Stimulated activated CD4-positive, alpha-beta T cell treated with anti-CD3 and anti-CD28 coated beads, Interleukin-12 subunit alpha, Interleukin-12 subunit beta, amount 100 ng/mL, for 24 hours (primary cell): ENCODE measurements around the gene GRIA4.
"Not testable (repeated sequence)": the region's sequence is repeated elsewhere in the genome, so short reads cannot be mapped to it uniquely, and the experiment has no call there.

ENCODE experiments used
- DNase-seq, 2 experiments: peaks; one replicate each; pipeline ENCODE4 v3.0.0-alpha.2; 2020; ENCODE audit warnings: low read depth in 2 of 2

Gene GRIA4

DNA sequence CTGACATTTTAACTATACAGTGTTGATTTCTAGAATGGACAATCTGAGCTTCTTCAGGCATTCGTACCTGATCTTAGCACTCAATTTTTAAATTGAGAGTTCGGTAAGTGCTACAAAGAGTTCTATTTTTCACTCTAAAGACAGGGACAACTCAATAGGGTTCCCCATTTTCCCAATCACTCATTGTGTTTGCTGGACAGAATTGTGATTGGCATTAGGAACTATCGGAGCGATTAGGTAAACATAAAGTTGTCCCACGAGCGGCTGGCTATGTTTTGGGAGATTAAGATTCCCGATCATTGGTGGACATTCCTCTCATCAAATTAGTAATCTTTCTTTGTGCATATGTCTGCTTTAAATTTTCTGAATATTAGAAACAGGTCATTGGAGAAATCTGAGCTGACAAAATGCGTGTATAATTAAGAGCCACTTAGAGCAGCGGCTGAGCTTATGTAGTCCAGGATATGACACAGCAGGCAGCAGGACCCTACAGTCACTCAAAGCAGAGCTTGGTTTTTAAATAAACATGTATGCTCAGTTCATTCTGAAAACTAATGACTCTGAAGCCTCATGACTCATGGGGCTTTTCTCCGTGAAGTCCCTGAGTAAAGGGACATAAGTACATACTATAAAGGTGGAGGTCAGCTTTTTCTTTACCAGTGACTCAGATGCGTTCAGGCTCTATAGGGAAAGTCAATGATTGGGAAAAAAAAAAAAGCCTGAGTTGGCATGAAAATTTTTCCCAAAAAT is 109.4 kb downstream of the GRIA4 start:
- no peak for DNase-seq

DNA sequence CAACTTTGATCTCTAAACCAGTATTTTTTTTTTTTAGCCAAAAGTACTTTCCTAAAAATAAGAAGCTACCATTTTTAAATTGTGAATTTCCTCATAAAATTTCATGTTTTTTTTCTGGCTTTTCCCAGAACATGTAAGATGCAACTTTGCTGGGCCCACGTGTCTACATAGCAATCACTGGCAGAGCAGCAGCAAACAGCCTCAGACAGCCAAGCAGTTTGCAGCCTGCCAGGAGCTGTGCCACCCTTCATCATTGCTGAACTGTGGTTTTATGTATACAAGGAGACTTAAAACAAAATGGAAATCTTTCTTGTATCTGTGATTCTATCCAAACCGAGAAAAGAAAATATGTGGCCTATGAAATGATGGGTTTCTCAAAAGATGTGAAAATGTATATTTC is 110.2 kb downstream of the GRIA4 start:
- DNase-seq = no peak

DNA sequence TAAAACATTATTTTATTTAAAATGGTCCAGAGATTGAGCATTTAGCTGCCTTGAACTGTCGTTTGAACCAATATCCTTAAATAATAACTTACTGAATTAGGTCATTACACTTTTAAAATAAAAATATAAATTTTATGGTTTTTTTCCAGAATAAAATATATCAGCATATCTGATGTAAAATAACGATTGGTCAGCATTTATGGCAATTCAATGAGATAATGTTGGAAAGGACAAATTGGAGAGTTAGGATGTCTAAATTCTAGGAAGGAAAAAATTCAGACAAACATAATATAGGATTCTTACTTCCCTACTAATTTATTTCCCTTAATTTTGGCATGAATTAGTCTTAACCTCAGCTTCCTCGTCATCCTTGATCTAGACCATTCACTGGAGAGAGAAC is 113.4 kb downstream of the GRIA4 start:
- DNase-seq = no peak

DNA sequence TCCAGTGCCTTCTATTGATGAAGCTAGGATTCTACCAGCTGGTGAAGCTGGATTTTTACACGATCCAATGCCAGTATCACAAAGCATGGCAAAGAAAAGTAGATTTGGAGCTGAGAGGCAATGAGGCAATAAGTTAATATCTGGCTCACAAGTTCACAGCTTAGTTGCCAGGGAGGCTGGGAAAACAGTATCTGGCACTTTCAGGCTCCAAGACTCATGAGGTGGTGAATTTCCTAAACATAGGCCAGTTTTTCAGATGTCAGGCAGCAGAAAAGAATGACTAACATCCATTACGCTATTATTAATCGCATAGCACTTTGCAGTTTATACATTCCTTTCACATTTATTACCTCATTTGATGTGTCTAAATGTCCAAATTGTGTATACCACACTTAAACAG is 122.7 kb downstream of the GRIA4 start:
- DNase-seq = no peak

DNA sequence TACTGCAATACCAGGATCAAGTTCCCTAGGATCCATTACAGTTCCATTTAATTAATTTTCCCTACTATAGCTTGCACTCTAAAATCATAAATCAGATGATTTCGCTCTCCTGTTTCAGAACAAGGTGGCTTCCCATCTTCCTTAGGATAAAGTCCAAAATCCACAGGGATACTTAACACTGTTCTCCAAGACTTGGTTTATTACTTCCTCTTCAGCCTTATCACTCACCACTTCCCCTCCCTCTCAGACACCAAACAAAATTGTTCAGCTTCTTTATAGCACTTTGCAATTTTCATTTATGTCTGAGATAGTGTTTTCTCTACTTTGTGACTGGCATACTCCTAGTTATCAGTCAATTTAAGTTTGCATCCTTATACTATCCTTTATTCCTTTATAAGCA is 124.6 kb downstream of the GRIA4 start:
- DNase-seq = no peak

DNA sequence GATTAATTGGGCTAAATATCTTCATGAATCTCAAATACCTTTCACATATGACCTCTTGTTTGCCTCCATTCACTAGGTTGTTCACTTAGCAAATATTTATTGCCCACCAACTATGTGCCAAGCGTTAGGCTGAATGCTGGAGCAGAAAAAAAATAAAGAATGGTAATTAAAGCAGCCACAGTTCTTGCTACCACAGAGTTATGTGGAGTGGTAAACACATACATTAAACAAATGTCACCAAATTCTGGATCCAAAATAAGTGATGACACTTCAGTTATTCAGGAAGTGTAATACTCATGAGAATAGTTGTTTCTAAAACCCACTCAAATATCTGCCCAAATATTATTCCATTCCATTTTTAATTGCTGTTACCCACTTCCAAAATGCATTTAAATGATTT is 128.4 kb downstream of the GRIA4 start:
- no peak for DNase-seq

DNA sequence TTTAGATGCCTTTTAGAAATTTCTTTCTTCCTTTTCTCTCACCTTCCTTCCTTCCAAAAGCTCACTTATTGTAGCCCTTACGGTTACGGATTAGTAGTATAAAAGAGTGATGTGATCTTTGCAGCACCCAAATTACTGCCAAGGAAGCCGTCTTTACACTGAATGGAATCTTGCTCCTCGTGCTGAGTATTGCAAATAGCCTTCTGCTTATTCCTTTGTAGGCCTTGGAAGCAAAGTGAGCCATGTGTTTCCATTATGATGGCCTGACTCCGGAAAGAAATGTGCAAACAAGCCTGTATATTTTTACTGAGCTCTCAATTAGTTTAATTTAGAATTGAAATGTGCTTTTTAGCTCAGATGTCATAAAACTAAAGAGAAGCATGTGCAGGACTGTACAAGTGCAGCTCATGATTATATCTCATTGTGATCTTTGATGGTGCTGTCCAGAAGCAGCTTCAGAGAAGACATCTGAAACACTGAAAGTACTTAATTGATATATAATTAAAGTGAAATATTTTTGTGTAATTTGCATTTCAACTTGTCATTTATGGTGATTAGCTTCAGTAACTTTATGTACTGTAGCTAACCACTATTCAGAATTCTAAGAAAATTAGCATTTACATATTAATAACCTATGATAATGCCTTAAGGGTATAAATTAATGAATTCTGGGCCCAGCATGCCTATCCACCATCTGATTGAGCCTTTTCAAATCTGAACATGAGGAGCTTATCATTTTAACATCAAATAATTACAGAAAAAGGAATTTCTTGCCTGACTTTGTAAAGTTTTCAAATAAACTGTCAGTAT is 129.3 kb downstream of the GRIA4 start:
- DNase-seq = no peak

DNA sequence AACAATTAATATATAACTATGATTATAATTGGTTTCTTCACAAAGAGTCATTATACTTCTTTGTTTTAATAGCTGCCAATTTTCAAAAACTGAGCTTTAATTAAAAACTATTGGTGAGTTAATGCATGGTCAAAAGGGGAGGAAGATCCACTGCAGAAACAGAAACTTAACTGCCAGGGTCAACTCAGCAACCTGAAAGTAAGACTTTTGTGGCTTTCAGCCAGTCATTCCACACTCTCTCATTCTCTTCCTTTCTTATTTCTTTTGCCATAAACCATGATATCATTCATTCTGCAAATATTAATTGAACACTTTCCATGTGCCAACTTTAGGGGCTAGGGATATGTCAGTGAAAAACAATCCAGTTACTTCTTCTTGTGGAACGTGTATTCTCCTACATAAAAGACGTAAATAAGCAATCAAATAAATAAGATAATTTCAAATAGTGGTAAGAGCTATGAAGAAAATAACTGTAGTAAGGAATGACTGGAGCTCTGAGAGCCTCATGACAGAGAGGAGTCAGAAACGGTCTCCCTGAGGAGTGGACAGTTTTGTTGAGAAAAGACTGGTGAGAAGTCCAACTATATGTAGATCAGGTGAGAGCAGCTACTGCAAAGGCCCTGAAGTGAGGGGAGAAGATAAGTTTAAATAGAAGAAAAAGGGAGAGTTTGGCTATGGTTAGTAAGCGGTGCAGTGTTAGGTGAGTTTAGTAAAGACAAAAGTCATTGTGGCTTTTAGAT is 130.5 kb downstream of the GRIA4 start:
- no peak for DNase-seq

DNA sequence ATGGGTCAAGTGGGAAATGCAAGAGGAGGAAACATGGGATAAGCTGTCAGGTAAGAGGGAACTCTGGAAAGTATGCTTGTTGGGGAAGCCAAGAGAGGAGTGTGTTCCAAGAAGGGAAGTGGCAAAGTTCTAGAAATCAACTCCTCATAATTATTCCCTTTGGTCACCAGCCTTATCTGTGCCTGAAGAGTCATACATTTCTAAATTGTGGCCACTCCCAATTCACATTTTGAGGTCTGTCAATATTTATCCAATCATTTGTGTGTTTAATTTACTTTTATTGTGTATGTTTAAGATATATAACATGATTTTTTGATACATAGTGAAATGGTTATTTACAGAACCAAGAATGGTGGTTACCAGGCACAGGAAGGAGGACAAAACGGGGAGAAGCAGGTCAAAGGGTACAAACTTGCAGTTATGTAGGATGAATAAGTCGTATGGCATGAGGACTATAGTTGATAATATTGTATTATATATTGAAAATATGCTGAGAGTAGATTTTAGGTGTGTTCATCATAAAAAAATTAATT is 131.7 kb downstream of the GRIA4 start:
- DNase-seq = no peak

DNA sequence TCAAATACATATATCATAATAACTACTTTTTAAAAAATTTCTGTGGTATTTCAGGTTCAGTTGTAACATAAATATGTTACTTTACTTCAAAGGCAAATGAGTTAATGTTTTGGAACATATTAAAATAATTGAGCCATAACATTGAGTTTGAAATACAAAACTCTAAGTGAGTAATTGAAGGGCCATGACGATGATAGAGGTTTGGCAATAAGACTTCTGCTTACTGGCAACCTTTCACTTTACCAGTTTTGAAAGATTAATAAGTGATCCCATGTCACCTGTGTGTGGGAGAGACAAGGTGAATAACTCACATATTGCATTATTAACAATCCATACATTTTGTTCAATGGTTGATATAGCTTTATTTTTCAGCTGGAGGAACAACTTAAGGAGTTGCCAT is 144.4 kb downstream of the GRIA4 start:
- DNase-seq = no peak

DNA sequence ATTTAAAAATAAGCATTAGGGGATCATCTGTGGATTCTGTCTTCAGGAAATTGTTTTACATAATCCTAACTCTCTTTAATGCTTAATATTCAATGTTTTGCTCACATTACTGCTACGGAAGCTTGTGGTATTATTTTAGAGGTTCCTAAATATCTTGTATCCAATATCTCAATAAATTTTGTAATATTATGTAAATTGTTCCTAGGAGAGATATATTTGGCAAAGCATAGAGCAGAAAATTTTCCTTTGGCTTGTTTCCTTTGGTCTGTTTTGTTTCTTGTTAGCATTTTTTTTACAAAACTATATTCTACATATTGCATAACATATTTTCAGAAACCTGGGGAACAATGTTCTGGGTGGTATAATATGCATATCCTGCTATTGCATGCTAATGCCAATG is 144.8 kb downstream of the GRIA4 start:
- DNase-seq = no peak

DNA sequence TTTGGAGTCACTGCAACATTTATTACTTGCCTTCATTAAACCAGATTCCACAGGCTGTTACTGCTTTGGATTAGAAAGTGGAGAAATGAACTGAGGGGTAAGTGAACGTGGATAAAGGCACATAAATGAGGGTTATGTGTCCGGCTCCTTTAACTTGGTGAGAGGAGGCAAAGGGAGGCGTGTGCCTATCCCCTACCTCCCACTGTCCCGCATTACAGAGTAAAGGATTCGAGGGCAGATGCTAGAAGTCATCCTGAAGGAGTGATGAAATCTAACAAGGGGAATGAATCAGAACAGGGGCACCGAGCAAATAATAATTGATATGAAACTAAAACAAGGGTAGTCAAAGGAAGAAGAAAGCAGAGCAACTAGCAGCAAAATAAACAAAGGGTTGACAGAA is 147.2 kb downstream of the GRIA4 start:
- DNase-seq = no peak

DNA sequence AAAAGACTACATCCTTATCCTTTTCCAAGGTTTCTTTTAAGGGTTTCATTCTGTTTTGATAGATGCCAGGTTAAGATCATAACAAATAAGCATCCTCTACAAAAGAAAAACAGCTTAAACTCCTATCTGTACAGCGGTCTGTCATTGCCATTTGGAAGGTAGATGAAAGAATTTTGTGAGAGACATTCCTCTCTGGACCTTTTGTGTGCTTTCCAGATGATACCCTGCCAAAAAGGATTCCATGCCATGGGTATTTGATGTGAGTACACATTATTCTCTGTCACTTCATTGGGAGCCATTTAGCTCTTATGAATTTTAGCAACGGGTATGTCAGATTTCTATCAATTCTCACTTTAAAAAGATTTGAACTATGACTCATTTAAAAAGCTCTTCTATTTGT is 153.7 kb downstream of the GRIA4 start:
- DNase-seq = no peak

DNA sequence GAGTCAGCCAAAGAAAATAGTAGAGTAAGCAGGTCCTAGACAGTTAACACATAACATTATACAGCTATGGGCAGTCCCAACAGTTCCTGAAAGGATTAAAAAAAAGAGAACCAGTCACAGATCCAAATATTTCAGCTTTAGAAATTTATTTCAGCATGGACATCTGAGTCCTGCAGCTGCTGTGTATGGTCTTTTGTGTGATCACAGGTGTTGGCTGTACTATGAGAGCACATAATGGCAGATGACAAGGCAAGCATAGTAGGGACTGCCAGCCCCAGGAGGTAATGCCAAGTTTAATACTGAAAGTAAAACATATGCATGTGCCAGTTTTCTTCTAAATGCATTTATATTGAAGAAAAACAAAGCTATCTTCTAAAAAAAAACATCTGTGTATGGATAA is 158.1 kb downstream of the GRIA4 start:
- DNase-seq = no peak

DNA sequence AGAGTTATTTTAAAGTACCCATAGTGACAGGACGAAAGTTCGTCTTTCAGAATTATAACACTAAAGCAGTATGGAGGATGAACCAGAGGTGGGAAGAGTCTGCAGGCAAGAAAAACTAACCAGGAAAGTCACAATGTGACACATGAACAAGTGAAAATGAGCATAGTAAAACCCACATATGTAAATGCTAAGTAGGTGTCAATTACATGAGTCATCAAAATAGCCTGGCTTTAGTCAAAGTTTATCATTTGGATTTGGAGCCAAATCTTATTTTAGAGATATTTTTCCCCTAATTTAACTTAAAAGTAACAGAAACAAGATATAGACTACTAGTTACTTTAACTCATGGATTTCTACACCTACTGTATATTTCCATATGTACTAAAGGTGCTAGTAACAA is 159.8 kb downstream of the GRIA4 start:
- DNase-seq = no peak

DNA sequence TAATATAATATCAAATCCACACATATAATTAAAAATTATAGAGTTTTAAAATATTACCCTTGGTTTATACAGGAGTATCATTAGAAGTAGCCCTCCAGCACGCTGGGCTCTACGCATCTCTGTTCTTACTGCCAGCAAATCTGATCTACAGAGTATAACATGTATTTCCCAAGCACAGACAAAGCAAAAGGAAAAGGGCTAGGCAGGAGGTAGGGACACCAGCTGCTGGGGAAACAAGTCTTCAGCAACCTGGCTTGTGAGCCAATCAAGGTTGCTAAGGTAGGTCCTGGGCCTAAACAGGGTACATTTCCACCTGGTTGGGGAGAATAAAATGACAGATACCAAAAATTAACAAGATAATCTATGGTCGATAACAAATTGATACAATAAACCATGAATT is 163.6 kb downstream of the GRIA4 start:
- DNase-seq = not testable (repeated sequence)

DNA sequence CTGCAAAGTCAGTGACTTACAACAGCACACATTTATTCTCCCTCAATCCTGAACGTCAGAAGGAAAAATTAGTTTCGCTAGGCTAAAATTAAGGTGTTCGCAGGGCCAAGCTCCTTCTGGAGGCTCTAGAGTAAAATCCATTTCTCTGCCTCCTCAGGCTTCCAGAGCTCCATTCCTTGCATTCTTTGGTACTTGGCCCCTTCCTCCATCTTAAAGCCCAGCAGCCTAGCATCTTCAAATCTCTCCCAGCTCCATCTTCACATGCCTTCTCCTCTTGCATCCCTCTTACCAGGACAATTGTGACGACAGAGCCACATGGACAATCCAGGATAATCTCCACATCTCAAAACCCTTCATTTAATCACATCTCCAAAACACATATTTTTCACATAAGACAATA is 165.0 kb downstream of the GRIA4 start:
- DNase-seq = no peak

DNA sequence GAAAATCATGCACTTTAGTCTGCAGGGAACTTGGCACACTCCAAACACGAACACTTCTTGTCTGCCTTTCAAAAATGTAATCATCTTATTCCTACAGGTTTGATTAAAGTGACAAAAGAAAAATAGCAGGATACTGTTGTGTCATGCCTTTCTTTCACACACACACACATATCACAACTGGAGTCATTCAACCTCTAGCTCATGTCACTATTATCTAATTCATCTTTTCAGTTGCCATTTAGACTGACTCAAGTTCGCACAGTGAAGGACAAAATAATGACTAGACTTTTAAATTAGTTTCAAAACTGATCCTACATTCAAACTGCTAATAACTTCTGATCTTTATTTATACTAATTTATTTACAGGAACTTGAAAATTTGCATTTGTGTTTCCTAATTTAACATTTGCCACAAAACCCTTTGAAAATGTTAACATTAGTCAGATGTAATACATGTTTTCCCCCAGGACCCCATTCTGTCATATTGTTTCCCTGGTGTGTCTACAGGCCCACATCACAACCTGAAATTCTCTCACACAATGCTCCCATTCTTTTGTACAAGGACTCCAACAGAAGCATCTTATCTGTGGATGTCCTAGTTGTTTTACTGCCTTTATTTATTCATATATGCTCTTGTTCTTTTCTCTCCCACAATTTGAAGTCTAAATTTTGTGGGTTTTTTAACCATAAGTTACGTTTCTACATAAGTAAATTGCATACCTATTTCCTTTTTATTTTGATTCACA is 171.1 kb downstream of the GRIA4 start:
- DNase-seq = no peak

DNA sequence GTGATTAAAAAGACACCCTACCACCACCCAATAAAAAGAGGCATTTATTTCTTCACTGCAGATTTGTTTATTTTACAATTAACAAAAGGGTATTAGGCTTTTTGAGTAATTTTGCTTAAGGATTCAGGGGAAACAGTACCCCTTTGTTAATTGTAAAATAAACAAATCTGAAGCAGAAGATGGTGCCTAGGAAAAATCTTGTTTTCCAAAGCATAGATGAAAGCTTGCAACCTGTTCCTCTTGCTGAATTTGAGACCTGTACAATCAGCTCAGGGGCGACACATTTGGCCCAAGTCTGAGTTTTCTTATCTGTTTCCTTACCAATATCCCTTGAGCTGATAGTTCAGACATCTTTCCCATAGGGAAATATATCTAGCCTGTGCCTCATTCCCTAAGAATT is 171.9 kb downstream of the GRIA4 start:
- no peak for DNase-seq

DNA sequence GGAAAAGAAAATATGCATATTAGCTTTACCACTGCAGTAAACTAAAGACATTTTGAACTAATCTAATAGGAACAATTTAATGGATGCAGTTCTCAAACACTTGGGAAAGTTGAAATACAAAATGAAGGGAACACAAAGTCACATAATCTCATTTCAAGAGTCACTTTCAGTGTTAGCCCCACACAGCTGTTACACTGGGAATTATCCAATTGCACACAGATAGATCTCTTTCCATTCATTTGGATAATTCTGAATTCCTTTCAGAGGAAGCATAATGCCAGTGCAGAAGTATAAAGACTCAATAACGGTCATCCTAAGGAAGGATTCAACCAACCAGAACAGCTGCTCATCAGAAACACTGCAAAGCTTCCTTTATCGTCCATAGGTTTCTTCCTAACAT is 173.3 kb downstream of the GRIA4 start:
- DNase-seq = no peak

DNA sequence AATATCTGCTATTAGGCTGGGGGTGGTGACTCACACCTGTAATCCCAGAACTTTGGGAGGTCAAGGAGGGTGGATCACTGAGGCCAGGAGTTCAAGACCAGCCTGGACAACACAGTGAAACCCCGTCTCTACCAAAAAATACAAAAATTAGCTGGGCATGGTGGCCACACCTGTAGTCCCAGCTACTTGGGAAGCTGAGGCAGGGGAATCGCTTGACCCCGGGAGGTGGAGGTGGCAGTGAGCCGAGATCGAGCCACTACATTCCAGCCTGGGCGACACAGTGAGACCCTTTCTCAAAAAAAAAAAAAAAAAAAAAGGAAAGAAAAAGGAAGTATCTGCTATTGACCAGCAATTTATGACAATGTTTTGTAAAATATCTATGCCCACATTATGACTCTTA is 176.0 kb downstream of the GRIA4 start:
- not testable (repeated sequence) for DNase-seq

DNA sequence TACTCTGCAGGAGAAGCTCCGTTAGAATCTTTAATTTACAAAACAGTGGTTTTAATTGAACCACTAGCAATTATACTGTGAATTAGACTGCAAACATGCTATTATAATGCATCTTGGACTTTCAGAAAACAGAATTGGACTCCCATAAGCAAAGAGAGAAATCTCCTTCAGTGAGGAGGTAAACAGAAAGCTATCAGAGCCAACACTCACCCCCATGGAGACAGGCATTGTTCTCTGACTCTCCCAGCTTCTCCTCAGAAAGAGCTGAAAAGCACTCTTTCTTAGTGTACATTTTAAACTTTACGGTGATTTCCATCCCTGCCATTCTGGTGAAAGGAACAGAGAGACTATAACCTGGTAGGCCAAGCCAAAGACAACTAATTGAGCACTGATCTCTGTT is 176.9 kb downstream of the GRIA4 start:
- DNase-seq = no peak
